GM19351 (cell line): ENCODE results near the gene SPATA31E1.

ENCODE experiments used
- ATAC-seq: cut with Tn5 transposase; IDR thresholded peaks from one replicate; pipeline ENCODE4 v1.9.1; 2021; ENCODE audit warnings: mild to moderate bottlenecking, moderate library complexity; ENCODE audit not compliant: unreplicated experiment

Gene SPATA31E1

DNA sequence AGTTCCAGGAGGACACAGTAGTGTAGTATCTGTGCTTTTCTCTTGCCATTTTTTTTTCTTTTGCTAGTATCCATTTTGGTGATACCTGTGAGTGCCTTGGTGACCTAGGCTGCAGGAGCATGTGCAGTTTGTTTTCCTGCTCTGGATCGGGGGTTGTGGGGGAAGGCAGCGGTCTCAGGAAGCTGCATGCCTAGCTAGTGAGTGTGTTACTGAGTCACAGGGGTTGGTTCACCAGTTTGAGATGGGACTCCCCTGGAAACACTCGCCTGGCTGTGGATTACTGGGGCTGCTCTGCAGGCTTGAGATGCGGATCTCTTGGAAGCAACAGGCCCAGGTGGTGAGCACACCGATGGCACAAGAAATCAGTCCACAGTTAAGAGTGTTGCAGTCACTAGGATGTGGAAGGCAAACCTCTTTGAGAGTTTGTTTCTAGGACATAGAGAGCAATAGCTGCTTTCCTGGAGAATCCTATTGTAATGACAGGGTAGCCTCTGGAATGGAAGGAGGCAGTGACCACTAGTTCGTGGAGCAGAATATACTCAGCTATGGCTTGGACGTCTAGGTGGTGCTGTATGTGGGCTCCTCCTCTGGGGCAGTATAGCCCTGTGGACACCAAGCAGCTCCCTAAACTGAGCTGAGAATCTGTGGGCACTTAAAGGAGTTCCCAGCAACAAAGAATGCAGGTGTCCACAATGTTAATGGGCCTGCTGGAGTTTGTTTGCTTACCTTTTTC lies 20.0 kb upstream of the SPATA31E1 start:
- no peak for ATAC-seq

DNA sequence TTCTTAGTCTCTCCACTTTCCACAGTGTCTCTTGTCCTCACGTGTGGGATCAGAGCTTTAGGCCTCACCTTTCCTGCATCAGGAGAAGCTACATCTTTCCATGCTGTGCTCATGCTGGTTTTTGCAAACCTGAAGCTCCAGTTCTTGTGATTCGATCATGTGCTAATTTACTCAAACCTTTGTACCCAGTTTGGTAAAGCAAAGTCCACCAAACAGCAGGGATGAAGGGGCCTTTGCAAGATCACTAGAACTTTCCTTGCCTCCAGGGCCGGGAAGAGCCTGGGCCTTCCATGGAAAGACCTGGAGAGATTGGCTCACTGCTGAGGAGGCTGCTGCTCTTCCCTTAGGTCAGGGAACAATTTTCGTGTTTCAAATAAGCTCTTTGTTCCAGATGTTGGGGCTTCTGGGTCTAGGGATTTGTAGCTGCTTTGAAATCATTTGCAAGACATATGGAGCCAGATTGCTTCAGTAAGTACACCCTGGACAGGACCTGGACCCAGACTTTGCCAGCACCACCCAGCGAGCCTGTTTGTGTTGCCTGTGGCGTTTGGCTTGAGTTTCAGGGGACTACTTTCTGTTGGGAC lies 18.7 kb upstream of the SPATA31E1 start:
- ATAC-seq: no peak

DNA sequence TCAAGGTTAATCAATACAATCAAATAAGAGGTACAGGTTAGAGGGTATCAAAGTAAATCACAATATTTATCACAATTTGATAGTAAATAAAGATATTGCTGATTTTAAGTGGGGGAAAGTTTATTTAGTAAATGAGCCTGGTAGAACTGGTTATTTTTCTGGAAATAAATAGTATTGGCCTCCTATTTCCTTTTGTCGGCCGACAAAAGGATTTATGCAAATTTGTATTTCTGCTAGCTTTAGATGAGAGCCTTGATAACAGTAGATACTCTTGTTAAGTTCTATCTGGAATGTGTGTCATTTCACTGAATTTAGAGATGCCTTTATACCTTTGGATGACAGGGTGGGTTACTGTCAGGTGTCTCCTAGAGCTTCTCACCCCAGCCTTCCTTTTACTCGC lies 17.8 kb upstream of the SPATA31E1 start:
- ATAC-seq: no peak

DNA sequence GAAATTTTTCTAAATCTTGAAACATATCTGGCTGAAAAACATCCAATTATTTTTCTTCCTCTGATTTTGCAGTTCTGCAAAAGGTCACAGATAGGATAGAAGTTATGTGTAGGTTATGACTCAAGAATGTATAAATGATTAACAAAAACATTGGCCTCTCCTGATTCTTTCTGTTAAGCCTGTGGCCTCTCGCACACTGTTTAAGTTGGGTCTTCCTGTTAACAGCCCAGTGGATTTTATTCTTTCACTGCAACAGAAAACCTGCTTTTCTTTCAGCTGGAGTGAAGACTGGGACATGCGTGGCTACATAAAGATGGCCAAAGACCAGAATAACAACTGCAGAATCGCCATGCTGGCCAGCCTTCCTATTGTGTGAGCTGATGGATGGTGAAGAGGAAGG lies 17.1 kb upstream of the SPATA31E1 start:
- no peak for ATAC-seq

DNA sequence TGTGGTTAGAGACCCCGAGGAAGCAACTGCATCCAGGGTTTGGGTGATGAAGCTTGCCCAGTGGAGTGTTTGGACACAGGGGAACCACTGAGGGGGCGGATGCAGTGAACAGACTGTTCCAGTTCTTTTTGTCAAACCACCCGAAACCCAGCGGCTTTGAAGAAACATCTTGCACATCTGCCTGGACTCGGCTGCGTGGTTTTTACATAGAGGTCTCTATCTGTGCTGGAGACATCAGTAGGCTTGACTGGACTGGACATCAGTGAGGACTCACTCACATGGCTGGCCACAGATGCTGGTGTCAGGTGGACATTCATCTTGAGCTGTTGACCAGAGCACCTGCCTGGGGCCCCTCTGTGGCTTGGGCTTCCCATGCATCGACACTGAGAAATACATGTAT lies 15.3 kb upstream of the SPATA31E1 start:
- ATAC-seq: no peak

DNA sequence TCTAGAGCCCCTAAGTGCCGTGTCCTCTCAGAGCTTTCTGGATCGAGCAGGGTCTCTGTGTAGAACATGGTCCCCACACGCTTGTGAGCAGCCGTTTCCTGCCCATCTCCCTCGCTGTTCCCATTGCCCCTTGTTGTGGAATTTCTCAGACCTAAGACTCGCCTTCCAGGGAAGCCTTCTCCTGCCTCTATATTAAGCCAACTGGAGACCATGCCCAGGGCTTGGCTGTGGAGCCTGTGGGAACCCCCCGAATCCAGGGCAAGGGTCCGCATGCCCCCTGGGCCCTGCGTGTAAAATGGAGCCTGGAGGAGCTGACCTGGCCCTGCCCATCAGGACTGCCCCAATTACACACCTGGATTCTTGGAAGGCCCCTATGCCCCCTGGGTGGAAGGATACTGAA lies 14.5 kb upstream of the SPATA31E1 start:
- ATAC-seq: no peak

DNA sequence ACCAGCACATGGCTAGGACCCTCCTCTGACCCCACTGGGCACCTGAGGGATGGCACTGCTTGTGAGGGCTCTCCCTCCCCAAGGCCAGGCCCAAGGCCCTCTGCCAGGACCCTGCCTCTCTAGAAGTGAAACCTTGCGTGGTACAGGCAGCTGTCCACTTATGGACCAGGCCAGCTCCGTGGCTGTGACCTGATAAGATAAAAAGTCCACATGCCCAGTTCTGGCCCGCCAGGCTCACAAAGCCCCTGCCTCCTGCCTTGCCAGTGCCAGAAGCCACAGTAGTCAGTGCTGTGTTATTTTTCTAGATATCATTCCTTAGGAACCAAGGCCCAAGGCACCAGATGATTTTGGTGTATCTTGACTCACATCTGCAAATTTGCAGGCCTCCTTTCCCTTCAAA lies 14.0 kb upstream of the SPATA31E1 start:
- no peak for ATAC-seq

DNA sequence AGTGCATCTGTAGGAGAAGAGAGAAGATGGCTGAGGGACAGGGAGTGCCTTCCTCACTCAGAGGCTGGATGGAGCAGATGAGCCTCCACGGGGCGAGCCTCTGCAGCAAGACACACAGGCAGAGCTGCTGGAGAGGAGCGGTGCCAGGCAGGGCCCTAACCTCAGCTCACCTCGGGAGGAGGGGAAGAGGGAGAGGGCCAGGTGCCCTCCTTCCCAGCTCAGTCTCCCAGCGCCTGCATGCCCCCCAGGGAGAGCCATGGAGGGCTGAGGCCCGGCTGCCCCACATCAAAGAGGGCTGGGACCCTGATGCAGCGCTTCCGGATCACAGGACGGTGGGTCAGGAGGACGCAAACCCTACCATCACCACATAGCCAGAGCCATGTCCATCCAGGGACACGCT lies 13.6 kb upstream of the SPATA31E1 start:
- no peak for ATAC-seq

DNA sequence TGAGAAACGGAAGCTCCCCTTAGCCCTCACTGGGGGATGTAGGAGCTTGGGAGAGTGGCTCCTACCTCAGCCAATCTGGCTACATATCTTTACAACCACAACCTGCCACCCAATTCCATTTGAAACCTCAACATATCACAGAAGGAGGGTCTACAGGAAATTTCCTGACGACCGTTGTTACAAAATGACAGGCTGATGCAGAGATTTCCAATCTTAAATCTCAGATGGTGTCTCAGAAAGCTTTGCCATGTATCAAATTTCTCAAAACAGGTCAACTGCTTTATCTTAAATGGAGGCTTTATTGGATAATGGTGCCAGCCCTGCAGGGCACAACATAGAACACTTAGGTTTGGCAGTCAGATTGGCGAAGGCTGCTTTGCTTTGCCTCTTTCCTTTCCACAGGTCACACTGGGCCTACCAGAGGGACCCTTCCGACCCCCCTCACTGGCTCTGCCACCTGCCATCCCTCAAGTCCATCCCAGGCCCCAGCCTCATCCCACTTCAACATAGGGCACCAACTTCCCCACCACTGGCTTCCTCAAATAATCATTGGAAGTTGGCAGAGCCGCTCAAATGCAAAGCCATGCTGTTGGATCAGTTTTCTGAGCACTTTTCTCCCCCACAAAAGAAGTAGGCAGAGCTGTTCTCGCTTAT lies 11.1 kb upstream of the SPATA31E1 start:
- ATAC-seq: no peak

DNA sequence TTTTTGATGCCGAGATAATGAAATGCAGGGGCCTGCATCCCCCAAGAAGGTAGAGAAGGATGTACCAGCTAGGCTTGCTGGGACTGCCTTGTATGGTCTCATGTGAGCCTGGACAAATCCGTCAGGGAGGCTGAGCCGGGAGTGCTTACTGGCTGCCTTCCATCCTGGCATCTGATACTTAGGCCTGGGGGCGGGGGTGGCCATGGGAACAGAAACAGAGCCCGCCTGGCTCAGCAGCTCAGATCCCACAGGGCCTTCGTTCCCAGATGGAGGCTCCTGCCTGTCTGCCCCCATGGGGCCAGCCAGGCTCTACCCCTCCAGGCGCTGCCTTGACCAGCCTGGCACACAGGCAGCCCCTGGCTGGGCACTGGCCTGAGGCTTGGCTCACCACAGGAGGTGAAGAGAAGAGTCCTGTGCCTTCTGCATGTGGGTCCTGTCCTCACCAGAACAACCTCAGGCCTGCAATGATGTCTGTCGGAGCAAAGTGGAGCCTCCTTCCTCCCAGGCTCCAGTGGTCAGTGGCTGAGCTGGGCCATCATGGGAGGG lies 10.5 kb upstream of the SPATA31E1 start:
- ATAC-seq: no peak

DNA sequence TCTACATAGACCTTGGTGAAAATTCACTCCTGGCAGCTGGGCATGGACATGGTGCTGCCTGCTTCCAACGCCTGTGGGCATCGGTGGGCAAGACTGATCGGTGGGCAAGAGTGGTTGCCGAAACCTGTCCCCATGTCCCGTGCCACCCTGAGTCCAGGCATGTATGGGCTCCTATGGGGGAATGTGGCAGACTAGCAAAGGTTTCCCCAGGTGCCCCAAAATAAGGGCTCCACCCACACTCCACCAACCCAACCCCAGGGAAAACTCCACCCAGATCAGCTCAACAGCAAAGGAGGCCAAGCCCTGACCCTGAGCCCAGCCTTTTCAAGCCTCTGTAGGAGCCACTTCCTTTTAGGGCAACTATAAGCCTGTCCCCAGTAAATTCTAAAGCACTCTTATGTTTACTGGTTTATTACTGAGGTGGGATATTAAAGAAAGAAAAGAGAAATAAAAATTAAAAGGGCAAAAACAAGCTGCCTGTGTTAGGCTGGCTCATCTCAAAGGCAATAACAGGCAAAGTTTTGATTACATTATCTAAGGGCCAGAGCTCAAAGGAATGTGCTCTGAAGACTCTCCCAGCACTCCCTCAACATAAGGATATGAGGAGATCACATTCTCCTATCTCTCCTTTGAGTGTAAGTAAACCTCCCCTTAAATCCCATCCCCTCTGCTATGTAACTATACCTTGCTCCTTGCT lies 8.9 kb upstream of the SPATA31E1 start:
- ATAC-seq: no peak

DNA sequence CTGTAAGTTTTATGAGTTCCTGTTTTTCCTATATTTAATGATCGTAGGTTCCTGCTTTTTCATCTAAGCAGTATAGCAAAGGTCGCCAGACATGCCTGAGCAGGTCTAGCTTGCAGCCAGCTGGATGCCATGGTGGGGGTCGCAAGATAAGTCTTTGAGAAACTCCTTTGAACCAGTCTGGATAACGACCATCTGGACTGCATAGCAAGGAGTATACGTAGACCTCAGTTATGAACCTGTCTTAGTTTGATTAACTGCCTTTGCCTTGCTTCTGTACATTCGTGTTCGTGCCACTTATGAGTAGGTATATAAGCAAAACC lies 8.4 kb upstream of the SPATA31E1 start:
- ATAC-seq: no peak

DNA sequence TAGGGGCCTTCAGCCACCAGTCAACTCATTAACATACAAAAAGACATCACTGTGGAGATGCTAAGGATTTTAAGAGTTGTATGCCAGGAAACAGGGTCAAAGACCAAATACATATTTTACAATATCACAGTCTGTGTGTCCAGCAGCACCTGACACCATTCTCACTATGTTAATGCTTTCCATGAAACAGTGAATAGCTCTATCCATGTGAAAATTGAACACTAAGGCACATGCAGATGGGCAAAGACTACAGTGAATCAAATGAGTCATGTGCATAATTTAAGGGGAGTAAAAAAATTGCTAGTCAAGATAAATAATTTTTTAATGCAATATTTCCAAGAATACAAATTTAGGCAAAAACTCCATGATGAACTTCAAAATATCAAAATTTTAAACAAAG lies 7.6 kb upstream of the SPATA31E1 start:
- no peak for ATAC-seq

DNA sequence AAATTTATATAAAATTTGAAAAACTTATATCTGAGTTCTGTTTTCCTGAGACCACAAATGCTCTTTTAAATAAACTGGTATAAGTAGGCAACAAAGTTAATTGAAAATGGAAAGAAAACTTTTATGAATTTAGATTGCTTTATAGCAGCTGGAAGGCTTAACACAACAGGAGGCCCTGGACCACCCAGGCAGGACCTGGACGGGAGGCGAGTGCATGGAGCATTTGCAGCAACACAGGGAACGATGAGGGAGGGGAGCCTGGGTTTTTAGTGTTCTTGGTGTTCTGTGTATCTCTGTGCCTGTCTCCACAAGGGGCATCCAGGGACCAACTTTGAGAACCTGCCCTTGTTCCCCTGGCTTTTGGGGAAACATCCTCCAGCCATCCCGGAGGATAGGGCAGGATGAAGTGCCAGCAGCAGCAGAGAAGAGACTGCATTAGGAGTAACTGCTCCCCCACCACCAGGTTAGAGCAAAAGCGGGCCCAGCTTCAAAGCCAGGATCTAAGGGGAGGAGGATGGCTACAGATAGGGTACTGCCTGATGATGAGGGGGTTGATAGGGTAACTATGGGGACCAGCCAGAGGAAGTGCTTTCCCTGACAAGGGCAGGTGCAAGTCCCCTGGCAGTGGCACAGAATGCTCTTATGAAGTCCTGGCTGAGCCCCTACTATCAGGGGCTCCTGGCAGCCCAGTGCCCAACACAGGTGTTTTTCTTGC lies 6.7 kb upstream of the SPATA31E1 start:
- no peak for ATAC-seq

DNA sequence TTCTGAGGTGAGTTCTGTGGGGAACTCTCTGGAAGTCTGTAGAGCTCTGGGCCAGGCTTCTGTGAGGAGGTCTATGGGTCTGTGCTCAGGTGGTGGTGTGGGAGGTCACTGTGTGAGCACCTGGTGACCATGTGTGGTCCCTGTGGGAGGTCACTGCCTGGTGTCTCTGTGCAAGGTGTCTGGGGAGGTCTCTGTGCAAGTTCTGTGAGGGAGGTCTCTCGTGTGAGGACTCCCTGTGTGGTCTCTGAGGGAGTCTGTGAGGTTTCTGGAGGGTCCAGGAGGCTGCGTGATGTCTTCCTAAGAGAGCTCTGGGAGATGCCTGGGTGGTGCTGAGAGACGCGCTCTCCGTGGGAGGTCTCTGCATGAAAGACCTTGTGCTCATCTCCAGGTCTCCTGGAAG lies 6.0 kb upstream of the SPATA31E1 start:
- no peak for ATAC-seq

DNA sequence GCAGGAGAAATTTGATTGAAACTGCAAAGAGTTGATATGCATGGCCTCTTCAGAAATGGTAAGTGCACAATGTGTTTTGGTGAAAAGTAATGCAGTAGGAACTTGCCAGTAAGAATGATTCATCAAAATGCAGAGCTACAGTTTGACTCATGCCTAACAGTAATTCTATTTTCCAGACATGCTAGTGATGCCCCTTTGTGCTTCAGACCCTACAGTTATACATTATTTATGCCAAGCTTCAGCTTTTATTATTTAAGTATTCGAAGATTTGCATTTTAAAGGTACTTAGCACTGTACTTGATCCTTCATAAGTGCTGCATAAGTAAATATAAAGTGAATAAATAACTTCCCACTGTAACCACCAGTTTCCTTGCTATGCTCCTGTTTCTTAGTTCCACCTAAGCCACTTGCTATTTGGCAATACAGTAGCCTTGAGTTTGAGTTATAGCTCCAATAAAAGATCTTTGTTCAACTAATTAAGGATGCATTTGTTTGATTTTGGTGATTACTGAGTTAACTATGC lies 3.6 kb upstream of the SPATA31E1 start:
- no peak for ATAC-seq

DNA sequence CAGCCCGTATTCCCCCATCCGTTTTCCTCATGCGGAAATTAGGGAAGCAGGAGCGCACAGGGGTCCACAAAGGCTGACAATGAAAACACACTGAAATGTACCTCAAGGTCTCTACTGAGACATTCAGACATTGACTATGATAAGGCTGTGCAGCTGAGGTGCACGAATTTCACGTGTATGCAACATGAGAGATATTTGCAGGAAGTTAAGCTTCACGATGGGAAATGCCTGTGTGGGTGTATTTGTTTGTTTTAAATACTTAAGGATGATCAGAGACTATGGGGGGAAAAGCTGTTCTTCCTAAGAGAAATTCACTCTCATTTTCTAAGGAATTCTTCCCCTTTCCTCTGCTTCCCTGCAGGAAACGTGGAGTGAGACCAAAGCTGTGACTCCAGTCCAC lies 2.6 kb upstream of the SPATA31E1 start:
- ATAC-seq: no peak

DNA sequence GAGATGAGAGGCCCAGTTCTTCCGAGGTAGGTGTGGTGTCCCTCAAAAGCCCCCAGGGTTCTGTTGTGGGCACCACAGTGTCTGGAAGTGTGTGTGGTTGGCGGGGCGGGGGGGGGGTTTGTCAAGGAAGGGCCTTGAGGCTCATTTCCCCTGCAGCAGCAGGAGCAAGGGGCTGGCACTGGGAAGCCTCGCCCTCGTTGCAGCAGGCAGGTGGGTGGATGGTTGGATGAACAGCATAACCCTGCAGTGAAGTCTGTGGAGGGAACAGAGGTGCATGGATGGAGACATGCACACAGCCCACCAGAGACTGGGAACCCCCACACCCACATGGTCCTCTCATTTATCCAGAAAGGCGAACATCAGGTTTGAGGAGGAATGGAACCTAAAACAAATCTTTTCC lies 2.0 kb upstream of the SPATA31E1 start:
- ATAC-seq: no peak

DNA sequence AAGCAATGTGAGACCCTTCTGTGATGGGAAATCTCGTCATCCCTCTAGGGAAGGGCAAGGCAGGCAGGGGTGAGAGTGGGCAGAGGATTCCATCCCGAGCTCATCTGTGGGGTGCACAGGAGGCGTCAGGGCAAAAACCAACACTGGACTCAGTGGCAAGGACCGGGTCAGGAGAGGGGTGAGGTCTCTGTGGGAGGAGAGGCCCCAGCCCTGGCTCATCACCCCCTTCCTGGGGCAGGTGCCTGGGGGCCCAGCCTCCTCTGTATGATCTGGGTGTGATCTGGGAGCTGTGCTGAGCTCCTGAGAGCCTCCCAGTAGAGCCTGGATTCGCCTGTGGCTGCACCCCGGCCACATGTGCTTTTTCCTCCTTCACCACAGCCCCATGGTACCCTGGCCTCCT lies 597 bp downstream of the SPATA31E1 start:
- ATAC-seq: no peak

DNA sequence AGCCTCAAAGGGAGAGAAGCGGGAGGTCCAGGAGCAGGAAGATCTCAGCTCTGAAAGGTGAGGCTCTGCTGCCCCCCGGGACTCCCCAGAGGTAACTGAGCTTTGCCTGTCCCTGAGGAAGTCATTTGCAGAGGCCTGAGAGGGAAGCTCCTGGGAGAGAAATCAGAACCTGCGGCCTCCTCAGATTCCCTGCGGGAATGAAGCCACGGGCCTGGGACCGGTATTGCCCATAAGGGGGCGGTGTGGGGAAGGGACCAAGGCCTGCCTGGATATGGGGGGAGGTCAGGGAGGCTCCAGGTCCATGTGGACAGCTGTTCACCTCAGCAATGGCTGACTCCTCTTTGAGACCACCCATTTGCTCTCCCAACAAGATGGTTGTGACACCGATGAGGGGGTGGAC lies 1.3 kb downstream of the SPATA31E1 start:
- ATAC-seq: no peak
